HUES48 (cell line): ENCODE data around the gene ABITRAM.
A peak's percentile ranks its signal among the peaks of the same experiment; 100 is the strongest.

Source experiments
- H3K27ac ChIP-seq: one replicate; pipeline ENCODE4 v1.7.0; 2013; ENCODE audit warnings: low read depth, low read length, inconsistent platforms
- H3K27me3 ChIP-seq: 2 replicates; pipeline ENCODE4 v1.6.1; 2013; ENCODE audit warnings: mild to moderate bottlenecking, low read length; ENCODE audit not compliant: control insufficient read depth, insufficient read depth
- H3K36me3 ChIP-seq: 2 replicates; pipeline ENCODE4 v1.6.1; 2013; ENCODE audit warnings: low read length; ENCODE audit not compliant: control insufficient read depth, insufficient read depth
- H3K4me1 ChIP-seq: 2 replicates; pipeline ENCODE4 v1.6.1; 2013; ENCODE audit warnings: mild to moderate bottlenecking, low read length; ENCODE audit not compliant: control insufficient read depth, insufficient read depth
- H3K4me3 ChIP-seq: 2 replicates; pipeline ENCODE4 v1.5.1; 2013; ENCODE audit warnings: mild to moderate bottlenecking, low read depth, low read length
- H3K9ac ChIP-seq: 2 replicates; pipeline ENCODE4 v1.6.1; 2013; ENCODE audit warnings: mild to moderate bottlenecking, low read depth, low read length, moderate library complexity
- H3K9me3 ChIP-seq: 2 replicates; pipeline ENCODE4 v1.6.1; 2013; ENCODE audit warnings: low read length; ENCODE audit not compliant: control insufficient read depth, insufficient read depth

ABITRAM gene

DNA sequence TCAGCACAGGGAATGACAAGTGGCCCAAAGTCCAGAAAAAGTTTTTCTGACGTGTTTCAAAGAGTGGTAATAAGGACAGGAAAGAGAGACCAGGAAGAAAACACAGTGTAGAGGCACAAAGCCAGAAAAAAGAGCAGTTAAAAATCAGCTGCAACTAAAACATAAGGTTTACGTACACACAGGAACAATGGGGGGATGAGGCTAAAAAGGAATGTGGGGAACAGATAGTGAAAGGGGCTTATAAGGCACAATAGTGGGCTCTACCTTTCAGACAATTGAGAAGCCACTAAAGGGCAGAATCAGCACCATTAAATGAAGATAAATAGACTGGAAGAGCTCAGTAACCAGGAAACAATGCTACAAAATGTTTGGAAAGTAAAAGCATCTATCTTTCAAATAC lies 5.8 kb upstream of the ABITRAM start:
- Histone ChIP-seq H3K9ac (no peak overlapping the region), H3K9me3 (no peaks in the 10 kb centered on the region), H3K4me1 (peaks cover 7% of the 10 kb centered on the region; the same call in 1 of the 2 replicates), H3K4me3 (no peak overlapping the region), H3K27ac (no peak overlapping the region), H3K36me3 (peaks cover 70% of the 10 kb centered on the region), H3K27me3 (no peaks in the 10 kb centered on the region)

DNA sequence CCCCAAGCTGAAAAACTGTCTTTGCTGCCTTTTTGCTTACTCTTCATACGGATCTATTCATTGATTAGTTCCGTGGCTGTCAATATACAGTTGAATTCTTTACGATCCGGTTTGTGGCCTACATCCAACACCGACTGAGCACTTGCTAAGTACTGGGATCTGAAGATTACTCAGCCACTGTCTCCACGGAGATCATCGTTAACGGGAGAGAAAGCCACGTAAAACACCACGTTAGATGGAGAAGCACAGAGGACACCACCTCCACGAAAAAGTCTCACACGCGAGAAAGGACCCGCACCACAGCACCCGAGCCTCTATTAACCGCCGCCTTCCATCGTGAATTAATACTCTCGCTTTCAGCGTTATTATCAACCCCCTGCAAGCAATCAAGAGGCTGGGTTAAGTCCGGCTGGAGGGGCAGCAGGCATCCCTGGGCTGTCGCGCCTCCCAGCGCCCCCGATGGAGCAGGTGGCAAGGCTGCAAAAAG lies 926 bp upstream of the ABITRAM start:
- no peaks in the 10 kb centered on the region for H3K27me3 ChIP-seq
- peak overlapping the region; percentile 99 for H3K4me3 ChIP-seq
- H3K36me3 ChIP-seq = peaks cover 28% of the 10 kb centered on the region
- H3K4me1 ChIP-seq = peaks cover 7% of the 10 kb centered on the region; the same call in 1 of the 2 replicates
- no peaks in the 10 kb centered on the region for H3K9me3 ChIP-seq
- peak overlapping the region; percentile 74 for H3K9ac ChIP-seq
- H3K27ac ChIP-seq = peak overlapping the region; percentile 93

DNA sequence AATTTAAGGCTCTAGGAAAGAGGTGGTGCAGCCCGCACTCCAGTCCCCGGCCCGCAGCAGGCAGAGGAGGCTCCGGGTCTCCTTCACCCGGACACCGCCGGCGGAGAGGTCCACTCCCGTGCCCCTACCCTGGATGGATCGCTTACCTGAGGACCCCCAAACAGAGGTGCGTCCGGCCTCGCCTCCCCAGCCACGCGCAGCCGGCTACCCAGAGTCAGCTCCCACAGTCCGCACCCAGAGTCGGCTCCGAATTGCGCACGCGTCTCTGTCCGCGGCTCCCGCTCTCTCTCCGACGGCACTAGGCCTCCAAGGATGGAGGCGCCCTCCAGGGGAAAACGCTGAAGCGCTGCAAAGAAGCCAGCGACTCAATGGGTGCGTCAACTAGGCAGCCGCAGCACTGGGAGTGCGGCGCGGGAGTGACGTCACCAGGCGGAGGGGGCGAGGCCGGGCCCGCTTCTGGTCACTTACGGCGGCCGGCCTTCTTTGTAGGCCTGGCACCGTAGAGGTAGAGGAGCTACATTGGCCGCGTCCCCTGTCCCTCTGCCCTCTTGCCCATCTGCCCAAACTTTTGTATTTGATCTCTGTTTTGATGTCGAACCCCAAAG lies 380 bp upstream of the ABITRAM start, which contains the start of gene ELP1:
Gene ELP1 (minus strand): TSS at position 407 of the 605 bp plus-strand sequence. CDS start 2,978 bp downstream, outside the sequence.
- Histone ChIP-seq H3K27me3 (no peaks in the 10 kb centered on the region), H3K9me3 (no peaks in the 10 kb centered on the region), H3K4me3 (peak within 1 kb of the TSS; percentile 99), H3K27ac (peak within 1 kb of the TSS; percentile 93), H3K9ac (peak within 1 kb of the TSS; percentile 74), H3K36me3 (peaks cover 25% of the 10 kb centered on the region), H3K4me1 (peaks cover 7% of the 10 kb centered on the region; the same call in 1 of the 2 replicates)

DNA sequence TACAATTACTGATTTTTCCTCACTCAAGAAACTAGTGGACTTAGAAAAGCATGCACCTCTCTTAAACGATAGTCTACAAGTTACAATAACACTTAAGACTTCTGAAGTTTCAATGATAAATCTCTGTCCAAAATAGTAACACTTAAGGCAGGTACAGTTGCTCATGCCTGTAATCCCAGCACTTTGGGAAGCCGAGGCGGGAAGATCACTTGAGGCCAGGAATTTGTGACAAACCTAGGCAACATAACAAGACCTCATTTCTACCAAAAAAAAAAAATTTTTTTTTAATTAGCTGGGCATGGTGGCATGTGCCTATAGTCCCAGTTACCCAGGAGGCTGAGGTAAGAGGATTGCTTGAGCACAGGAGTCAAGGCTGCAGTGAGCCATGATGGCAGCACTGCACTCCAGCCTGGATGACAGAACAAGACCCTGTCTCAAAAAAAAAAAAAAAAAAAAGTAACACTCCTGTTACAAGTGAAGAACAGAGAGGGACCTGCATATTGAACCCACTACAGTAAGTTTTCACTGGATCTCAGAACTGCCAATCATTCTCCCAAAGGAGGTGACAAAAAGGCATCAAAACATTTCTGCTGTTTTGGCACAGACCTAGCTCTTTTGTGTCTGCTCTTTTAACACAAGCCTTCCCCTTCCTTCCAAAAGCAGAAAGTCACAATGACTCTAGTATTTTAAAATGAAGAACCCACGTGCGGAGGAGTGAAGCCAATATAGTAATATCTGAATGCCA lies 3.5 kb downstream of the ABITRAM start:
- Histone ChIP-seq H3K27ac (no peak overlapping the region), H3K4me3 (no peak overlapping the region), H3K27me3 (no peaks in the 10 kb centered on the region), H3K4me1 (peaks cover 5% of the 10 kb centered on the region; the same call in 1 of the 2 replicates), H3K9me3 (no peaks in the 10 kb centered on the region), H3K36me3 (peaks cover 43% of the 10 kb centered on the region), H3K9ac (no peak overlapping the region)

DNA sequence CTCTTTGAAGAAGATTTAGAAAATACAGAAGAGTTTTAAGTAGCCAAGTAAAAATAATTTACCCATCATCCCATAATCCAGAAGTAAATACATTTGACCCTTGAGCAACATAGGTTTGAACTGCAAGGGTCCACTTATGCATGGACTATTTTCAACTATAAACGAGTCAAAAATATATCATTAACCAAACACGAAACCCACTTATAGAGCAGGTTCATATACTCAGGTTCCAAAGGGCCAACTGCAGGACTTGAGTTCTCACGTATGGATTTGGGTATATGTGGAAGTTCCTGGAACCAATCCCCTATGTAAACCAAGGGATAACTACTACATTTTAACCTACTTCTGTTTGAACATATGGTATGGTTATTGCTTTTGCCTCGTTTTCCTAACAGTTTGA lies 5.8 kb downstream of the ABITRAM start:
- Histone ChIP-seq H3K4me1 (no peaks in the 10 kb centered on the region), H3K9ac (no peak overlapping the region), H3K9me3 (no peaks in the 10 kb centered on the region), H3K36me3 (peaks cover 58% of the 10 kb centered on the region), H3K27me3 (no peaks in the 10 kb centered on the region), H3K27ac (no peak overlapping the region), H3K4me3 (no peak overlapping the region)

DNA sequence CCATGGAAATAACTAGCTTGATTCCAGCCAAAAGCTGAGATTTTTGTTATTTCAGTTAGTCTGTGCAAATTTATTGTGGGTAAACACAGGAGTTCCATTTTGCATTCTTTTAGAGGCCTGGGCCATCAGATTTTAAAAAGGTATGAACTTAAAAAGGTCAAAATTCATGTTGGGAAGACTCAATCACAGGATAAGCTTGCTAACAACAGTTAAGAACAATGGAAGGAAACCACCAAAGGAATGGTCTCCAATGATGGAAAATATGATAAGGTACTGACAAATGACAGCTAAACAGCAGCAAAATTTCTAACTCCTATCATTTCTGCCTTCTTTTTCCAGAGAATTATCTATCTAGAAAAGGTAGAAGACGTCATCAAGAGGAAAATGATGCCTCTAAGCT lies 16.0 kb downstream of the ABITRAM start:
- Histone ChIP-seq H3K27me3 (no peaks in the 10 kb centered on the region), H3K9me3 (no peaks in the 10 kb centered on the region), H3K4me1 (no peaks in the 10 kb centered on the region), H3K27ac (no peak overlapping the region), H3K9ac (no peak overlapping the region), H3K36me3 (peaks cover 10% of the 10 kb centered on the region), H3K4me3 (no peak overlapping the region)

DNA sequence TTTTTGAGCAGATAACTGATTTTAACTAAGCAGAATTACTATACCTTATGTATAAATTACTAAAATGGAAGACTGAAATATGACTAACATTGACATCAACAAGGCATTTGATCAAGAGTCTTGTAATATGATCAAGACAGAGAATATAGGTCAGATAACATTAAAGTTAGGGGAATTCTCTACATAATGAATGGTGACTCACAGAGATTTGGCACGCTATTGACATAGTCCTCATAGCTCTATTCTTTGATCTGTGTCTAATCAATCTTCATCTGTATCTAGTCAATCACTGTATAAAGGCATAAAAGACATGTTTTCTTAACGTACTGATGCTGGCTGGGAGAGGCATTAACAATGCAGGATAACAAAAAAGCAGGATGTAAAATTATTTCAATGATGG lies 17.4 kb downstream of the ABITRAM start:
- Histone ChIP-seq H3K9ac (no peak overlapping the region), H3K9me3 (no peaks in the 10 kb centered on the region), H3K27ac (no peak overlapping the region), H3K4me3 (no peak overlapping the region), H3K4me1 (no peaks in the 10 kb centered on the region), H3K27me3 (no peaks in the 10 kb centered on the region), H3K36me3 (peaks cover 10% of the 10 kb centered on the region)

DNA sequence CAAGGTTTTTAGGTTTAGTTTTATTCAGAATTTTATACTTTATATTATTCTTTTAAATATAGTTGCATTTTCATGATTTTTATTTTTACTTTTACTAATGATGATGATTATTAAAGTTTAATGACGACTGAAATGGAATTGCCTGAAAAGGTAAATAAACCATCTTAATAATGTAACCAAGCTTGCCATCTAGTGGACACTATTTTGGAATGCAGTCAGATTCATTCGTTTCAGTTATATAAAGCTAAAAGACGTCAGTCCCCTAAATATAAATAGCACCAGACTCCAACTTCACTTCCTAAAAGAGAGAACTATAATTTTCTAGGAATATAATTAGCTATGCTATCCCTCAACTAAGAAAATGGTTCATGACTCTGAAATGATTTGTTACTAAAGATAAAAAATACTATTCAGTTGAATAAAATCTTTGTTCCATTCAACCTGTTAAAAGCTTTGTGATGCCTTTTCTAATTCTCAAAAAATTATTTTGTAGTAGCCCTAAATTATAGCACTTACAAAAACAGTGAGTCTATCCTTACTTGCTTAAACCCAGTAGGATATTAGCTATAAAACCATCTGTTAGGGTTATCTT lies 19.9 kb downstream of the ABITRAM start:
- Histone ChIP-seq H3K9ac (no peak overlapping the region), H3K4me3 (no peak overlapping the region), H3K9me3 (no peaks in the 10 kb centered on the region), H3K27ac (no peak overlapping the region), H3K4me1 (no peaks in the 10 kb centered on the region), H3K27me3 (no peaks in the 10 kb centered on the region), H3K36me3 (peaks cover 10% of the 10 kb centered on the region)

DNA sequence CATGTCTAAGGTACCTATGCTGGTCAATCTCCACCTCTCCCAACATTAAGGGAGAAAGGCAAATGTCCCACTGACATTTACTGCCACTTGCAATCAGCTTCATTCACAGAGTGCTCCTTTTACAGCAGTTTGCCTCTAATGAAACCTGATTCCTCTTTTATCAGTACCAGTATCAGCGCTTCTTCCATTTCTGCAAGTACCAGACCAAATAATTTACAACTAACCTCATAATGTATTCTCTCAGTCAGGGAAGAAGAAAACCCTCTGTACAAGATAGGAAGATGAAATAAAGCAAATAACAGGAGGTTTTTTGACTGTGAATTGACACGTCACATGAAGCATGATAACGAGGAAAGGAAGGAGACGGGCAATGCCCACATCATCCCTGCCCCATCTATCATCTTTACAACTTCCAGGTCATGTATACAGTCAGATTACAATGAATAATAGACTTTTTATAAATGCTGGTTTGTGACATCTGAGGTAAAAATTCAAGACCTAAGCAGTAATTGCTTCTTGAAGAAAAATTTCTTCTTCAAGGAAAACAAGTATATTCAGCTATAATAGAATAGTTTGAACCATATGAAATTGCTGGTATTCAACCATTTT lies 21.9 kb downstream of the ABITRAM start:
- H3K36me3 ChIP-seq = peaks cover 15% of the 10 kb centered on the region
- no peak overlapping the region for H3K27ac ChIP-seq
- H3K9me3 ChIP-seq = no peaks in the 10 kb centered on the region
- H3K27me3 ChIP-seq = no peaks in the 10 kb centered on the region
- no peaks in the 10 kb centered on the region for H3K4me1 ChIP-seq
- no peak overlapping the region; the same call in 1 of the 2 replicates for H3K9ac ChIP-seq
- no peak overlapping the region for H3K4me3 ChIP-seq

DNA sequence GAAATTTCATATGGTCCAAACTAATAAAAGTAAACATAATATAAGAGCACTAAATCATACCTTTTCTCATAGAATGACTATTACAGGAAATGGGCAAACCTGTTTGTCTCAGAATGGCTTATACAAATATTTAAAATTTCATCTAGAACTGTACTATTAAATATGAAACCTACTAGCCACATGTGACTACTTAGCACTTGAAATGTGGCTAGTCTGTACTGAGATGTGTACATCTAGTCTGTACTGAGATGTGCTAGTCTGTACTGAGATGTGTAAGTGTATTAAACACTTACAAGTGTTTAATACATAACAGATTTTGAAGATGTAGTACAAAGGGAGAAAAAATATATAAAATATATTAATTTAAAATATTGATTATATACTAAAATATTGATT lies 22.4 kb downstream of the ABITRAM start:
- no peaks in the 10 kb centered on the region for H3K4me1 ChIP-seq
- no peak overlapping the region for H3K4me3 ChIP-seq
- peaks cover 16% of the 10 kb centered on the region for H3K36me3 ChIP-seq
- no peak overlapping the region for H3K27ac ChIP-seq
- no peak overlapping the region for H3K9ac ChIP-seq
- no peaks in the 10 kb centered on the region for H3K27me3 ChIP-seq
- H3K9me3 ChIP-seq = no peaks in the 10 kb centered on the region
